Suprapubic skin (tissue), 4 donors: Measurements from ENCODE around the gene HOXA6.

ENCODE experiments used
- CTCF ChIP-seq, 2 donors: fragments of 200-600 bp in 1 of 2; fragments of 450-650 bp in 1 of 2; sonication (generic) in 1 of 2; IDR thresholded peaks; one replicate each; pipeline ENCODE4 v1.5.1; 2016 to 2019; ENCODE audit warnings: antibody characterized with exemption in 2 of 2, mild to moderate bottlenecking in 1 of 2, moderate library complexity in 1 of 2
- EP300 ChIP-seq: sonication (generic); formaldehyde crosslinking; IDR thresholded peaks from one replicate; pipeline ENCODE4 v1.6.1; 2017; ENCODE audit warnings: antibody characterized with exemption
- POLR2A ChIP-seq, 2 donors: fragments of 450-650 bp; IDR thresholded peaks; one replicate each; pipeline ENCODE4 v1.6.1; 2017; ENCODE audit warnings: antibody characterized with exemption in 2 of 2, mild to moderate bottlenecking in 2 of 2, moderate library complexity in 2 of 2
- POLR2AphosphoS5 ChIP-seq, 3 donors: sonication (generic); formaldehyde crosslinking; IDR thresholded peaks; one replicate each; pipeline ENCODE4 v1.6.1; 2017; ENCODE audit warnings: antibody characterized with exemption in 3 of 3

DNA sequence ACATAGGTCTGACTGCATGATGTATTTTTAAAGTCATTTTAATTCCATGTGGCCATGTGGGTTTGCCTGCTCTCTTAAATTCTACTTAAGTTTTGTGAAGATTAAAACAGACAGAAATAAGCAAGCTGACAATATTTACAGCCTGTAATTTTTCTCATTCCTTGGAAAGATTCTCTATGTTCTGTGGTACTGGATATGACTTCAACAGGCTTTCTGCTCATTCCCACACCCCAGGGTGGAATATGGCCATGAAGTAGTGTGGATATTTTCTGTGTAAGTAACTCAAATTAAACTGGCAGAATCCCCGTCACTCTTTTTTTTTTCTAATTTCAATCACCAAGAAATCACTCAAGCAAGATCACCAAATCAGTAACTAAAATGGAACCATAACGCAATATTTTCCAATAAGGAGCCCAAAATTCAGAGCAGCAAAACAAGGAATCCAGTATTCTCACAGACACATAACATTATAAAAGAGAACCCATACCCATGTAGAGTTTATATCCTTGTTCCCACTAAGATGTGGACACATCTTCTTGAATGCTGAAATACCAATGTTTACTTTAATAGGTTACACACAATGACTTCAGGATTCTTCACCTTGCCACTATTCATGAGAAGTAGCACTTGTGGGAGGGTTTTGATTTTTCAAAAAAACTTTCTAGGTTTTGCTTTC, 9.8 kb downstream of the HOXA6 start:
- TF ChIP-seq CTCF (IDR thresholded peaks at IDR 0.05) (no peak), POLR2AphosphoS5 (IDR thresholded peaks at IDR 0.05) (no peak), POLR2A (IDR thresholded peaks at IDR 0.05) (no peak), EP300 (no peak)
